K562 treated with DMSO at 1 percent for 4 hours (cell line): ENCODE data around the gene EXOSC3. TPM values are rescaled to one million over a fixed set of nuclear protein-coding genes. Genes with fewer than 3 reads are reported as not detected.

ENCODE experiments used
- total RNA-seq: library from RNA; unstranded; fragments of 300-600 nt; gene quantifications from 2 replicates; pipeline ENCODE4 v1.2.3, GENCODE V29; 2022; ENCODE audit not compliant: insufficient read depth

EXOSC3 gene
- total RNA-seq, result 17.9 and 48.4 TPM in 2 replicates

DNA sequence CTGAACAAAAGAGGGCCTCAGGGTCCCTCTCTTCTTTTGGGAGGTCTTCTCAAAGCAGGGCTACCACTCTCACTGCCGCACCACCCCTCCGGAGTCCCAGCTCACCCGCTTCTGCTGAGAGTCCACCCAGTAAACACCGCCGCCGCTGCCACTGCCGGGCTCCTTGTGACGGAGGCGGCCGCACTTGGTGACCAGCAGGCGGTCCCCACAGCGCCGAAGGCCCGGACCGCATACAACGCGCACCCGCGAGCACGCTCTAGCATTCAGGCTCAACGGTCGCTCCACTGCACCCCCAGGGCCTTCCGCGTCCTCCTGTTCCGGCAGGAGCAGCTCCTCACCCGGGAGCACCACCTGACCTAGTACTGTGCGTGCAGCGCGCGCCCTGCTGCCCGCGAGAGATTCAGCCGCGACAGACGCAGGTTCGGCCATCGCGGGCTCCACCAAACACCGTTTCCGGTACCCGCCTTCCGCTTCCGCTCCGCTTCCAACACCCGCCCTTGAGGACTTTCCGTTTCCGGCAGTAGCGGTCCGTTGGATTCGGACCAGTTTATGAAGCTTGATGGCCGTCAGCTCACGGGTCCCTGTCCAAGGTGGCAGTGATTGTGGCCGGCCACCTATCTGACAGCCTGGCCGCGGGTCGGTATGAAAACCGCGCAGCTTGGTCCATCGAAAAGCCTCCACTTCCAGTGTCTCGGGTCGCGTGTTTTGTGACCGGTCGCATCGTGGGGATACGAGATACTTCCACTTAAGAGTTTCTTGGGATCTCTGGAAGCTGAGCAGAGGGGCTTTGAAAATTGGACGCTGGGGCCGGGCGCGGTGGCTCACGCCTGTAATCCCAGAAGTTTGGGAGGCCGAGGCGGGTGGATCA lies at the start of gene EXOSC3:
Gene EXOSC3 (minus strand): TSS at position 449 of the 868 bp plus-strand sequence. CDS start 20 bp downstream, at position 429.

DNA sequence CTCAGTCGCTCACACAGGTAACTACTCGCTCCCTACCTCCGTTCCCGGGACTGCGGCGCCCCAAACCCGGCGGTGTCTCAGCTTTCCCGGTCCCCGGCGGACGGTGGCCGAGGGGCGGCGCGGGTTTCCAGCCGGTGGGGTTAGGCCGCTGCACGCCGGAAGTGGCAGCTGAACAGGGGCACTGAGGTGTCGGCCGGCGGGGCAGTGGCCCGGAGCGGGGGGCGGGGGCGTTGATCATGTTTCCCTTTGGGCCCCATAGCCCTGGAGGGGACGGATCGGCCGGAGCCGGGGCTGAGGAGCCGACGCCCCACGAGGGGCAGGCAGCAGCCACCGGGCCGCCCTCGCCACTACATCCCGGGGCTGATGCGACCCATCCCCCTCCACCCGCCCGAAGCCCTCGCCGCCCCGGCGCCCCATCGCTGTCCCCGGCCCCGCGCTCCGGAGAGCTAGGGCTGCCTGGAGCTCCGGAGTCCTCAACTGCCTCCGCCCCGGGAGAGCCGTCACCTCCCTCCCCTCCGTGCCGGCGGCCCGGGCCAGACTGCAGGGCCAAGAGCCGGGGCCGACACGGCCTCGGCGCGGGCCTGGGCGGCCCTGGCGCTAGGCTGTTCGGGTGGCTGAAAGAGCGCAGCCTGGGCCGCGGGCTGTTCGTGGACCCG lies 15.9 kb upstream of the EXOSC3 start, which contains the start of gene DCAF10:
Gene DCAF10 (plus strand): TSS at position 167 of the 656 bp plus-strand sequence. CDS start 70 bp downstream, at position 237.

GRCh38 chr9:37753489-37754190 lies 31.2 kb downstream of the EXOSC3 start, which contains the start of gene TRMT10B:
Gene TRMT10B (plus strand): TSS chr9:37753805. CDS start chr9:37761932, 8,127 bp downstream.

Other genes starting within 250 kb of the EXOSC3 start
- gene FBXO10, start 208.7 kb downstream of the EXOSC3 start, total RNA-seq, result 17.4 and 22.0 TPM in 2 replicates
- 131 and 135 TPM in 2 replicates for gene TOMM5, start 192.5 kb downstream of the EXOSC3 start, total RNA-seq
- gene FRMPD1, start 134.1 kb downstream of the EXOSC3 start, total RNA-seq, result not detected in 2 replicates
- gene TRMT10B, start 31.3 kb downstream of the EXOSC3 start, total RNA-seq, result 6.3 and 6.4 TPM in 2 replicates
- 18.9 and 19.3 TPM in 2 replicates for gene DCAF10, start 15.7 kb upstream of the EXOSC3 start, total RNA-seq
- gene SLC25A51, start 119.1 kb upstream of the EXOSC3 start, total RNA-seq, result 15.5 and 19.3 TPM in 2 replicates